Lung (tissue), 12 donors: ENCODE measurements around the gene HNF1A. TPM values are rescaled to one million over a fixed set of nuclear protein-coding genes. Genes with fewer than 3 reads are reported as not detected.

Experiments
- ATAC-seq: fragments of 200-7000 bp; cut with Tn5 transposase; one replicate; pipeline ENCODE4 v1.9.1; 2020; ENCODE audit warnings: moderate number of reproducible peaks; ENCODE audit not compliant: insufficient read depth, low FRiP score
- DNase-seq, 3 donors: peaks; one replicate each; pipeline ENCODE4 v3.0.0-alpha.2; 2013 to 2017
- H3K27ac ChIP-seq, 2 donors: one replicate each; pipeline ENCODE4 v1.5.1; 2013; ENCODE audit warnings: mild to moderate bottlenecking in 2 of 2, moderate library complexity in 2 of 2, control low read depth in 1 of 2, inconsistent platforms in 1 of 2, low read depth in 1 of 2, low read length in 1 of 2
- H3K27me3 ChIP-seq, 3 donors: one replicate each; pipeline ENCODE4 v1.5.1; 2013; ENCODE audit warnings: low read length in 2 of 3; ENCODE audit not compliant: control insufficient read depth in 3 of 3, insufficient read depth in 3 of 3
- H3K36me3 ChIP-seq, 4 donors: one replicate each; pipeline ENCODE4 v1.5.1; 2013; ENCODE audit warnings: low read length in 4 of 4, mild to moderate bottlenecking in 1 of 4, moderate library complexity in 1 of 4; ENCODE audit not compliant: control insufficient read depth in 4 of 4, insufficient read depth in 4 of 4
- H3K4me1 ChIP-seq, 5 donors: one replicate each; pipeline ENCODE4 v1.5.1; 2013; ENCODE audit warnings: low read length in 5 of 5, mild to moderate bottlenecking in 2 of 5, moderate library complexity in 1 of 5; ENCODE audit not compliant: control insufficient read depth in 5 of 5, insufficient read depth in 5 of 5
- H3K4me3 ChIP-seq: one replicate; pipeline ENCODE4 v1.5.1; 2013; ENCODE audit warnings: mild to moderate bottlenecking, control low read depth, moderate library complexity
- H3K9ac ChIP-seq, 2 donors: one replicate each; pipeline ENCODE4 v1.5.1; 2013; ENCODE audit warnings: low read length in 2 of 2, control low read depth in 1 of 2; ENCODE audit not compliant: insufficient read depth in 1 of 2
- H3K9me3 ChIP-seq, 4 donors: one replicate each; pipeline ENCODE4 v1.5.1; 2013; ENCODE audit warnings: low read length in 3 of 4, mild to moderate bottlenecking in 1 of 4, moderate library complexity in 1 of 4; ENCODE audit not compliant: control insufficient read depth in 4 of 4, insufficient read depth in 3 of 4
- WGBS, 2 donors: extraction: QIAGEN DNeasy Blood & Tissue Kit; methylation state at CpG; one replicate each; pipeline ENCODE4 v1.1.7; 2013; 5-methylcytosine and 5-hydroxymethylcytosine counted together
- polyA plus RNA-seq, 2 donors: library from polyadenylated mRNA; stranded (reverse); fragments of 200-250 nt; gene quantifications; one replicate each; pipeline ENCODE4 v1.2.1, GENCODE V29; 2013
- total RNA-seq, 2 donors: library from RNA; depleted of rRNA in 1 of 2; stranded (reverse); fragments of >200 nt in 1 of 2; gene quantifications; one replicate each; pipeline ENCODE4 v1.2.1, GENCODE V29; 2014 to 2021
- TF ChIP-seq, protein P1 (sequence below): IDR thresholded peaks from 2 replicates; pipeline ENCODE4 v1.5.1; 2012; ENCODE audit warnings: mild to moderate bottlenecking; ENCODE audit errors: control extremely low read depth, extremely low read depth
- donor health status: control.
- donor health status: control.
- donor health status: Bipolar disorder and iron deficiency.
- donor health status: healthy.
- donor health status: DM: yes; HTN: yes; CAD: no.

Gene HNF1A
- total and polyA plus RNA-seq, 4 donors: 0.06 to 0.52 (median 0.27) TPM

DNA sequence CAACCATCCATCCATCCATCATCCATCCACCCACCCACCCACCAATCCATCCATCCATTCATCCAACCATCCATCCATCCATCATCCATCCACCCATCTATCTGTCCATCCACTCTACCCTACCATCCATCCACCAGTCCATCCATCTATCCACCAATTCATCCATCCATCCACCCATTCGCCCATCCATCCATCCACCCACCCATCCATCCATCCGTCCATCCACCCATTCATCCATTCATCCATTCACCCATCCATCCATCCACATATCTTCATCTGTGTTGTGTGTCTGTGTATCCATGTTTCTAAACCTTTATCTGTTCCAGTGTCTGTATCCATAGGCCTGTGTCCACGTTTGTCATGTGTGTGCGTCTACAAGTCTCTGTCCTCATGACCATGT, 9.9 kb downstream of the HNF1A start:
- Histone ChIP-seq H3K36me3 (no peaks in the 10 kb centered on the region), H3K27ac (no peak overlapping the region), H3K27me3 (no peaks in the 10 kb centered on the region), H3K4me1 (peaks cover 0 to 10% (median 0%) of the 10 kb centered on the region in 5 donors), H3K9me3 (no peaks in the 10 kb centered on the region), H3K9ac (no peak overlapping the region), H3K4me3 (no peak overlapping the region)
- WGBS, 2 donors: 88 to 96% methylated on average over 4 of the region's 4 CpGs
- ATAC-seq: no peak
- no peak for DNase-seq
- TF ChIP-seq, protein P1, sequence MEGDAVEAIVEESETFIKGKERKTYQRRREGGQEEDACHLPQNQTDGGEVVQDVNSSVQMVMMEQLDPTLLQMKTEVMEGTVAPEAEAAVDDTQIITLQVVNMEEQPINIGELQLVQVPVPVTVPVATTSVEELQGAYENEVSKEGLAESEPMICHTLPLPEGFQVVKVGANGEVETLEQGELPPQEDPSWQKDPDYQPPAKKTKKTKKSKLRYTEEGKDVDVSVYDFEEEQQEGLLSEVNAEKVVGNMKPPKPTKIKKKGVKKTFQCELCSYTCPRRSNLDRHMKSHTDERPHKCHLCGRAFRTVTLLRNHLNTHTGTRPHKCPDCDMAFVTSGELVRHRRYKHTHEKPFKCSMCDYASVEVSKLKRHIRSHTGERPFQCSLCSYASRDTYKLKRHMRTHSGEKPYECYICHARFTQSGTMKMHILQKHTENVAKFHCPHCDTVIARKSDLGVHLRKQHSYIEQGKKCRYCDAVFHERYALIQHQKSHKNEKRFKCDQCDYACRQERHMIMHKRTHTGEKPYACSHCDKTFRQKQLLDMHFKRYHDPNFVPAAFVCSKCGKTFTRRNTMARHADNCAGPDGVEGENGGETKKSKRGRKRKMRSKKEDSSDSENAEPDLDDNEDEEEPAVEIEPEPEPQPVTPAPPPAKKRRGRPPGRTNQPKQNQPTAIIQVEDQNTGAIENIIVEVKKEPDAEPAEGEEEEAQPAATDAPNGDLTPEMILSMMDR: no peak

DNA sequence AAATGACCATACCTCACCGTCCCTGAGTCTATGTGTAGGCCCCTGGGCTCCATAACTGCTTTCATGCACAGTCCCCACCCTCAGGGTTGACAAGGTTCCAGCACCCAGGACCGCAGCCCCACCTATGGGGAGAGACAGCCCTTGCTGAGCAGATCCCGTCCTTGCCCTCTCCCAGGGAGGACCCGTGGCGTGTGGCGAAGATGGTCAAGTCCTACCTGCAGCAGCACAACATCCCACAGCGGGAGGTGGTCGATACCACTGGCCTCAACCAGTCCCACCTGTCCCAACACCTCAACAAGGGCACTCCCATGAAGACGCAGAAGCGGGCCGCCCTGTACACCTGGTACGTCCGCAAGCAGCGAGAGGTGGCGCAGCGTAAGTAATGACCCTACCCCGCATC, 10.3 kb downstream of the HNF1A start:
- Histone ChIP-seq H3K9ac (no peak overlapping the region), H3K27ac (no peak overlapping the region), H3K4me1 (peaks cover 0 to 10% (median 0%) of the 10 kb centered on the region in 5 donors), H3K9me3 (no peaks in the 10 kb centered on the region), H3K4me3 (no peak overlapping the region), H3K36me3 (no peaks in the 10 kb centered on the region), H3K27me3 (no peaks in the 10 kb centered on the region)
- ATAC-seq: no peak
- no peak for DNase-seq
- WGBS, 2 donors: 92 to 96% methylated on average over 17 of the region's 17 CpGs
- TF ChIP-seq, protein P1: no peak

DNA sequence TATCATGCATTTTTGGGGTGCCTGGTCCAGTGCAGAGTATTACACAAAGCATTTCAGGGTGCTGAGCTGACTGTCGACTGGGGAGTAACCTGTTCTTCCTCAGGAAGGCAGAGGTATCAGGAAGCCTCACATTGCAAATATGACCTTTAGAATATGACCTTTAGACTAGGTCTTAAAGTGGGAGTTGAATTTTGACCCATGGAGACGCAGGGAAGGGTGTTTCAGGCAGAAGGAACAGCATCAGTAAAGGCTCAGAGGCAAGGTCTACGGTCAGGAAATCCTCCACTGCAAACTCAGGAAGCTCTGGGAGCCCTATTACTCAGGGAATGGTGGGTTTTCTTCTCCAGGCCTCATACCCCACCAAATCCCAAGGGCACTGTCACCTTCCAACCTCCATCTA, 11.3 kb downstream of the HNF1A start:
- Histone ChIP-seq H3K9ac (no peak overlapping the region), H3K4me1 (peaks cover 0 to 3% (median 0%) of the 10 kb centered on the region in 5 donors), H3K27me3 (no peaks in the 10 kb centered on the region), H3K4me3 (no peak overlapping the region), H3K36me3 (no peaks in the 10 kb centered on the region), H3K9me3 (no peaks in the 10 kb centered on the region), H3K27ac (no peak overlapping the region)
- WGBS, 2 donors: 83 to 88% methylated on average over 3 of the region's 3 CpGs
- TF ChIP-seq, protein P1: no peak
- DNase-seq (no peak), ATAC-seq (no peak)

DNA sequence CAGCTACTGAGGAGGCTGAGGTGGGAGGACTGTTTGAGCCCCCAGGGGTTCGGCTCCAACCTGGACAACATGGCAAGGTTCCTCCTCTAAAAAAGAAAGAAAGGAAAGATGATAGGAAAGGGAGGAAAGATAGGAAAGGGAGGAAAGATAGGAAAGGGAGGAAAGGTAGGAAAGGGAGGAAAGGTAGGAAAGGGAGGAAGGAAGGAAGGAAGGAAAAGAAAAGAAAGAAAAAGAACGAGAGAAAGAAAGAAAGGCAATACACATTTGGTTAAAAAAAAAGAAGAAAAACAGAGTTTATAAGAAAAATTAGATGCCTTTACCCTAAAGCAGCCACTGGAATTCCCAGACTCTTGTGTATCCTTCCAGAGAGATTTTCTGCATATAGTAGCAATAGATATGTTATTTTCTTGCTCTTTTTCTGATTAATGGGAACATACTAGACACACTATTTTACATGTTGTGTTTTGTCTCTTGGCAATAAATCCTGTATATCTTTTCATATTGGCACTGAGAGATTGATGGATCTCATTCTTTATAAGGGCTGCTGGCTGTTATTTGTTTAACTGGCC, 12.2 kb downstream of the HNF1A start:
- Histone ChIP-seq H3K9me3 (no peaks in the 10 kb centered on the region), H3K4me3 (no peak overlapping the region), H3K36me3 (no peaks in the 10 kb centered on the region), H3K27me3 (no peaks in the 10 kb centered on the region), H3K27ac (no peak overlapping the region), H3K9ac (no peak overlapping the region), H3K4me1 (peaks cover 0 to 3% (median 0%) of the 10 kb centered on the region in 5 donors)
- ATAC-seq (no peak), DNase-seq (no peak)
- TF ChIP-seq, protein P1: no peak
- WGBS, 2 donors: 66 to 67% methylated on average over 2 of the region's 2 CpGs
